ENCODE data around the gene OR6K3.

Gene OR6K3

GRCh38 chr1:158679289-158679688, 41.2 kb downstream of the OR6K3 start:
- DNase-seq (ENCODE audit: extremely low read depth, low read depth): no peak
- no peak overlapping the region for H3K4me3 ChIP-seq (replicated peaks; ENCODE audit: low read depth, low read length)
- TF ChIP-seq CTCF (IDR thresholded peaks at IDR 0.05; ENCODE audit: low read depth, low read length, missing control alignments): no peak

DNA sequence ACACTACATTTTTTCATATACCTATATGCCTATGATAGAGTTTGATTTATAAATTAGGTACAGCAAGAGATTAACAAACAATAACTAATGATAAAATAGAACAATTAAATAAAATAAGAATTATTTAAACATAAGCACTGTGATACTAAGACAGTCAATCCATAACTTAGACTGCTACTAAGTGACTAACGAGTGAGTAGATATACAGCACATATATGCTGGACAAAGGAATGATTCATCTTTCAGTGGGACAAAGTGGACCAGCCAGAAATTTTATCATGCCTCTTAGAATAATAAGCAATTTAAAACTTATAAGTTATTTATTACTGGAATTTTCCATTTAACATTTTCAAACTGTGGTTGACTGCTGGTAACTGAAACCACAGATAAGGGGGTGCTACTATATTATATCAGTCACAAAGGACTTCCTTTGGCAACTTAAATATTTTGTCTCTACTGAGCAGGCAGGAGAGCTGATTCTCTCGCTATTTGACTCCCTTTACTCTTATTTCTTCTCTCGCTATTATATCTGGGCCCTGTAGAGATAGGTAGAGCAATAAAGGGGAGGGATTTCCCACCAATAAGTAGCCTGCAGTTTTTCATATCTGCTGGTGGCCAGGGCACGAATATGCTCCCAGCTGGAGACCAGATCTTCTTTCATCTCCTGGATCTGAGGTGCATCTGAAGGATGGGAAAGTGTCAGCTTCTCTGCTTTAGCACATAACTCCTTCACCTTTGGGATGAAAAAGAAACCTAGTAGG, 44.8 kb downstream of the OR6K3 start:
- no peak for TF ChIP-seq CTCF (IDR thresholded peaks at IDR 0.05; ENCODE audit: low read depth, low read length, missing control alignments)
- no peak for DNase-seq (ENCODE audit: extremely low read depth, low read depth)

DNA sequence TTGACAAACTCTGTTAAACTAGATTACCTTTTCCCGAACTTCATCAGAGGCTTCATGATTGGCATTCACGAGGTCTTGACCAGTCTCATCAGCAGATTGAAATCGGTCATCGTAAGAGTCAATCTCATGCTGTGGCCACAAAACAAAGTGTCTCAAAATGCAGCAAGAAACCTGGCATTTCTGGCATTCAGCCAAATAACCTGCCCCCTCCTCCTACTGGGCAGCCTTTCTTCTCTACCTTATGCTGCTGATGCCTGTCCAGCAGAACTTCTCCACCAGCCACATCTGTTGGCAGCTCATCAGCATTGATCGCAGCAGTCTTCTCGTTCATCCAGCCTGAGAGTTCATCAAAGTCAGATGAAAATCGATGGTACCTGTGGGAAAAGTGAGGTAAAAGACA, 46.2 kb downstream of the OR6K3 start:
- H3K4me3 ChIP-seq (replicated peaks; ENCODE audit: low read depth, low read length): no peak overlapping the region
- no peak for TF ChIP-seq CTCF (IDR thresholded peaks at IDR 0.05; ENCODE audit: low read depth, low read length, missing control alignments)
- DNase-seq (ENCODE audit: extremely low read depth, low read depth): no peak

More for the DNA sequence above, 44.8 kb downstream of the OR6K3 start:
- no peak overlapping the region for H3K4me3 ChIP-seq (replicated peaks; ENCODE audit: low read depth, low read length)

Data from HFF-Myc (cell line).